Mucosa of rectum (tissue), 2 donors: ENCODE results near the gene WWC2.

Experiments
- H3K27ac ChIP-seq, 2 donors: one replicate each; pipeline ENCODE4 v1.7.0; 2013; ENCODE audit warnings: inconsistent platforms in 2 of 2, low read depth in 2 of 2, low read length in 2 of 2
- H3K27me3 ChIP-seq, 2 donors: one replicate each; pipeline ENCODE4 v1.7.0; 2013; ENCODE audit warnings: low read length in 2 of 2; ENCODE audit not compliant: control insufficient read depth in 2 of 2, insufficient read depth in 2 of 2
- H3K36me3 ChIP-seq, 2 donors: one replicate each; pipeline ENCODE4 v1.7.0; 2013; ENCODE audit warnings: low read length in 2 of 2; ENCODE audit not compliant: control insufficient read depth in 2 of 2, insufficient read depth in 2 of 2
- H3K4me1 ChIP-seq, 2 donors: one replicate each; pipeline ENCODE4 v1.7.0; 2013; ENCODE audit warnings: low read length in 2 of 2, mild to moderate bottlenecking in 1 of 2; ENCODE audit not compliant: control insufficient read depth in 2 of 2, insufficient read depth in 2 of 2
- H3K4me3 ChIP-seq, 2 donors: one replicate each; pipeline ENCODE4 v1.7.0; 2013; ENCODE audit warnings: low read length in 2 of 2
- H3K9ac ChIP-seq, 2 donors: one replicate each; pipeline ENCODE4 v1.7.0; 2013; ENCODE audit warnings: low read length in 2 of 2, low read depth in 1 of 2, mild to moderate bottlenecking in 1 of 2
- H3K9me3 ChIP-seq, 2 donors: one replicate each; pipeline ENCODE4 v1.7.0; 2013; ENCODE audit warnings: low read length in 2 of 2; ENCODE audit not compliant: control insufficient read depth in 2 of 2
- donor health status: healthy.
- donor health status: Normal muscosa, but diverticular disease.

WWC2 gene

GRCh38 chr4:183297675-183298074 is 198.6 kb downstream of the WWC2 start:
- Histone ChIP-seq H3K36me3 (no peaks in the 10 kb centered on the region), H3K27ac (no peak overlapping the region), H3K9ac (no peak overlapping the region), H3K4me3 (no peak overlapping the region), H3K4me1 (no peaks in the 10 kb centered on the region), H3K27me3 (no peaks in the 10 kb centered on the region), H3K9me3 (no peaks in the 10 kb centered on the region)

GRCh38 chr4:183299464-183299863 is 200.4 kb downstream of the WWC2 start:
- Histone ChIP-seq H3K4me1 (no peaks in the 10 kb centered on the region), H3K27ac (no peak overlapping the region), H3K36me3 (no peaks in the 10 kb centered on the region)

GRCh38 chr4:183300070-183300469 is 201.0 kb downstream of the WWC2 start:
- Histone ChIP-seq H3K36me3 (no peaks in the 10 kb centered on the region), H3K4me1 (no peaks in the 10 kb centered on the region), H3K27me3 (no peaks in the 10 kb centered on the region), H3K9ac (no peak overlapping the region), H3K9me3 (no peaks in the 10 kb centered on the region), H3K27ac (no peak overlapping the region), H3K4me3 (no peak overlapping the region)

More at GRCh38 chr4:183299464-183299863, 200.4 kb downstream of the WWC2 start:
- no peak overlapping the region for H3K4me3 ChIP-seq
- H3K9me3 ChIP-seq, result no peaks in the 10 kb centered on the region
- H3K27me3 ChIP-seq, result no peaks in the 10 kb centered on the region
- no peak overlapping the region for H3K9ac ChIP-seq

GRCh38 chr4:183300655-183301054 is 201.6 kb downstream of the WWC2 start:
- H3K9ac ChIP-seq, result no peak overlapping the region
- H3K4me3 ChIP-seq, result no peak overlapping the region
- no peaks in the 10 kb centered on the region for H3K36me3 ChIP-seq
- H3K4me1 ChIP-seq, result no peaks in the 10 kb centered on the region
- no peaks in the 10 kb centered on the region for H3K9me3 ChIP-seq
- no peak overlapping the region for H3K27ac ChIP-seq
- no peaks in the 10 kb centered on the region for H3K27me3 ChIP-seq

- Histone ChIP-seq H3K4me1 (no peaks in the 10 kb centered on the region), H3K4me3 (no peak overlapping the region), H3K27ac (no peak overlapping the region), H3K27me3 (no peaks in the 10 kb centered on the region), H3K9ac (no peak overlapping the region), H3K9me3 (no peaks in the 10 kb centered on the region), H3K36me3 (no peaks in the 10 kb centered on the region)
Measured at GRCh38 chr4:183303301-183303700, 204.2 kb downstream of the WWC2 start.

- Histone ChIP-seq H3K9ac (no peak overlapping the region), H3K4me3 (no peak overlapping the region), H3K4me1 (no peaks in the 10 kb centered on the region), H3K9me3 (no peaks in the 10 kb centered on the region), H3K36me3 (no peaks in the 10 kb centered on the region), H3K27me3 (no peaks in the 10 kb centered on the region), H3K27ac (no peak overlapping the region)
Measured at GRCh38 chr4:183304067-183304466, 205.0 kb downstream of the WWC2 start.

GRCh38 chr4:183304538-183304937 is 205.5 kb downstream of the WWC2 start:
- no peaks in the 10 kb centered on the region for H3K27me3 ChIP-seq
- H3K9me3 ChIP-seq, result no peaks in the 10 kb centered on the region
- no peaks in the 10 kb centered on the region for H3K4me1 ChIP-seq
- no peak overlapping the region for H3K4me3 ChIP-seq
- no peaks in the 10 kb centered on the region for H3K36me3 ChIP-seq
- no peak overlapping the region for H3K27ac ChIP-seq
- H3K9ac ChIP-seq, result no peak overlapping the region

- no peaks in the 10 kb centered on the region for H3K4me1 ChIP-seq
- no peak overlapping the region for H3K4me3 ChIP-seq
- no peaks in the 10 kb centered on the region for H3K27me3 ChIP-seq
- no peak overlapping the region for H3K27ac ChIP-seq
- H3K9me3 ChIP-seq, result no peaks in the 10 kb centered on the region
- no peak overlapping the region for H3K9ac ChIP-seq
- H3K36me3 ChIP-seq, result no peaks in the 10 kb centered on the region
Measured at GRCh38 chr4:183306811-183307210, 207.8 kb downstream of the WWC2 start.

- Histone ChIP-seq H3K4me1 (no peaks in the 10 kb centered on the region), H3K36me3 (no peaks in the 10 kb centered on the region), H3K27ac (no peak overlapping the region), H3K4me3 (no peak overlapping the region), H3K27me3 (no peaks in the 10 kb centered on the region), H3K9me3 (no peaks in the 10 kb centered on the region), H3K9ac (no peak overlapping the region)
Measured at GRCh38 chr4:183312841-183313240, 213.8 kb downstream of the WWC2 start.

- Histone ChIP-seq H3K9ac (no peak overlapping the region), H3K4me1 (no peaks in the 10 kb centered on the region), H3K9me3 (no peaks in the 10 kb centered on the region), H3K27ac (no peak overlapping the region), H3K4me3 (no peak overlapping the region), H3K27me3 (no peaks in the 10 kb centered on the region), H3K36me3 (no peaks in the 10 kb centered on the region)
Measured at GRCh38 chr4:183314336-183314735, 215.3 kb downstream of the WWC2 start.

- Histone ChIP-seq H3K4me1 (no peaks in the 10 kb centered on the region), H3K9ac (no peak overlapping the region), H3K27me3 (no peaks in the 10 kb centered on the region), H3K27ac (no peak overlapping the region), H3K9me3 (no peaks in the 10 kb centered on the region), H3K36me3 (no peaks in the 10 kb centered on the region), H3K4me3 (no peak overlapping the region)
Measured at GRCh38 chr4:183314806-183315205, 215.7 kb downstream of the WWC2 start.
